HG03558 (cell line): Measurements from ENCODE around the gene ARNT2.
"Not testable (repeated sequence)": the region's sequence is repeated elsewhere in the genome, so short reads cannot be mapped to it uniquely, and the experiment has no call there.

Source experiments
- ATAC-seq: cut with Tn5 transposase; IDR thresholded peaks from one replicate; pipeline ENCODE4 v1.9.1; 2021; ENCODE audit warnings: moderate number of reproducible peaks; ENCODE audit not compliant: unreplicated experiment; ENCODE audit errors: extremely low read depth

The ARNT2 gene

GRCh38 chr15:80404057-80404760 lies at the start of gene ARNT2:
Gene ARNT2 (plus strand): TSS chr15:80404382. CDS start chr15:80404516, 134 bp downstream.
- ATAC-seq, result no peak

GRCh38 chr15:80367094-80367493 lies 37.1 kb upstream of the ARNT2 start:
- no peak for ATAC-seq

GRCh38 chr15:80367661-80368060 lies 36.5 kb upstream of the ARNT2 start:
- ATAC-seq, result no peak

- ATAC-seq, result no peak
Measured at GRCh38 chr15:80371924-80372323, 32.3 kb upstream of the ARNT2 start.

GRCh38 chr15:80374441-80374840 lies 29.7 kb upstream of the ARNT2 start:
- ATAC-seq, result no peak

- no peak for ATAC-seq
Measured at GRCh38 chr15:80375968-80376891, 28.0 kb upstream of the ARNT2 start.

- no peak for ATAC-seq
Measured at GRCh38 chr15:80379693-80380092, 24.5 kb upstream of the ARNT2 start.

GRCh38 chr15:80380154-80380553 lies 24.0 kb upstream of the ARNT2 start:
- ATAC-seq, result no peak

- no peak for ATAC-seq
Measured at GRCh38 chr15:80382285-80382684, 21.9 kb upstream of the ARNT2 start.

- no peak for ATAC-seq
Measured at GRCh38 chr15:80384432-80384831, 19.8 kb upstream of the ARNT2 start.

GRCh38 chr15:80386151-80386550 lies 18.0 kb upstream of the ARNT2 start:
- no peak for ATAC-seq

- no peak for ATAC-seq
Measured at GRCh38 chr15:80388326-80388725, 15.9 kb upstream of the ARNT2 start.

- ATAC-seq, result no peak
Measured at GRCh38 chr15:80389370-80389769, 14.8 kb upstream of the ARNT2 start.

- ATAC-seq, result not testable (repeated sequence)
Measured at GRCh38 chr15:80390942-80391341, 13.2 kb upstream of the ARNT2 start.

GRCh38 chr15:80395616-80396015 lies 8.6 kb upstream of the ARNT2 start:
- no peak for ATAC-seq

- no peak for ATAC-seq
Measured at GRCh38 chr15:80396096-80396495, 8.1 kb upstream of the ARNT2 start.

- ATAC-seq, result no peak
Measured at GRCh38 chr15:80399508-80399907, 4.7 kb upstream of the ARNT2 start.

GRCh38 chr15:80401456-80401855 lies 2.7 kb upstream of the ARNT2 start:
- no peak for ATAC-seq

GRCh38 chr15:80402339-80402738 lies 1.8 kb upstream of the ARNT2 start:
- ATAC-seq, result no peak

GRCh38 chr15:80403712-80404056 lies 498 bp upstream of the ARNT2 start:
- ATAC-seq, result no peak

- ATAC-seq, result no peak
Measured at GRCh38 chr15:80404761-80405553, 775 bp downstream of the ARNT2 start.
